IMR-90 (cell line): Measurements from ENCODE around the gene FAM98B. TPM values are rescaled to one million over a fixed set of nuclear protein-coding genes. Genes with fewer than 3 reads are reported as not detected.
A peak's percentile ranks its signal among the peaks of the same experiment; 100 is the strongest.

Experiments
- ATAC-seq: fragments of 200-7000 bp; cut with Tn5 transposase; 2 replicates; pipeline ENCODE4 v1.9.1; 2020; ENCODE audit warnings: low read depth, mild to moderate bottlenecking, moderate library complexity
- BruUV-seq: library from RNA; stranded (reverse); fragments of 400-500 nt; replicated peaks from 2 replicates; lab custom pipeline; 2021; lab: Mats Ljungman, UMichigan
- CTCF ChIA-PET: fragments of 300-600 bp; formaldehyde crosslinking; extraction: SDS; loops from one replicate; lab custom pipeline; 2021; ENCODE audit warnings: antibody characterized with exemption; lab: Yijun Ruan, JAX
- POLR2A ChIA-PET: fragments of 300-600 bp; sonication (Branson Sonifier 250); formaldehyde crosslinking; loops from one replicate; lab custom pipeline; 2022; ENCODE audit warnings: antibody characterized with exemption; ENCODE audit not compliant: unreplicated experiment; lab: Charles Lee
- DNase-seq: peaks from one replicate; pipeline ENCODE4 v3.0.0; 2013
- H2AFZ ChIP-seq: replicated peaks from 2 replicates; pipeline ENCODE3; 2013; ENCODE audit warnings: low read length, mild to moderate bottlenecking; ENCODE audit not compliant: poor library complexity
- H2AK5ac ChIP-seq: 2 replicates; pipeline ENCODE4 v1.6.1; 2013; ENCODE audit warnings: low read depth, low read length, inconsistent platforms
- H2AK9ac ChIP-seq: replicated peaks from 2 replicates; pipeline ENCODE3; 2013; ENCODE audit warnings: mild to moderate bottlenecking, low read depth, low read length, moderate library complexity; ENCODE audit not compliant: poor library complexity
- H2BK120ac ChIP-seq: 2 replicates; pipeline ENCODE4 v1.6.1; 2013; ENCODE audit warnings: low read depth, low read length, inconsistent platforms
- H2BK15ac ChIP-seq: 3 replicates; pipeline ENCODE4 v1.6.1; 2013; ENCODE audit warnings: low read depth, low read length, inconsistent platforms
- H2BK20ac ChIP-seq: 2 replicates; pipeline ENCODE4 v1.6.1; 2013; ENCODE audit warnings: low read depth, mild to moderate bottlenecking, inconsistent platforms, low read length, moderate library complexity
- H2BK5ac ChIP-seq: 2 replicates; pipeline ENCODE4 v1.6.1; 2013; ENCODE audit warnings: mild to moderate bottlenecking, low read depth, low read length, inconsistent platforms; ENCODE audit not compliant: poor library complexity, severe bottlenecking
- H3K14ac ChIP-seq: replicated peaks from 2 replicates; pipeline ENCODE4 v1.6.1; 2013; ENCODE audit warnings: low read depth, low read length, inconsistent platforms
- H3K18ac ChIP-seq: 2 replicates; pipeline ENCODE4 v1.6.1; 2013; ENCODE audit warnings: low read depth, low read length, control low read depth
- H3K23ac ChIP-seq: 2 replicates; pipeline ENCODE4 v1.6.1; 2013; ENCODE audit warnings: low read depth, low read length, inconsistent platforms
- H3K27ac ChIP-seq: 2 replicates; pipeline ENCODE4 v1.5.1; 2013; ENCODE audit warnings: mild to moderate bottlenecking, control low read depth, low read length; ENCODE audit not compliant: insufficient read depth
- H3K27me3 ChIP-seq: 2 replicates; pipeline ENCODE4 v1.6.1; 2013; ENCODE audit warnings: low read length; ENCODE audit not compliant: control insufficient read depth, insufficient read depth
- H3K36me3 ChIP-seq: 2 replicates; pipeline ENCODE4 v1.6.1; 2013; ENCODE audit warnings: low read length, mixed read lengths; ENCODE audit not compliant: control insufficient read depth, insufficient read depth
- H3K4ac ChIP-seq: 2 replicates; pipeline ENCODE4 v1.6.1; 2013; ENCODE audit warnings: low read depth, low read length, inconsistent platforms
- H3K4me1 ChIP-seq: 2 replicates; pipeline ENCODE4 v1.6.1; 2013; ENCODE audit warnings: low read length, mixed read lengths; ENCODE audit not compliant: control insufficient read depth, insufficient read depth
- H3K4me2 ChIP-seq: 2 replicates; pipeline ENCODE4 v1.6.1; 2013; ENCODE audit warnings: low read depth, mild to moderate bottlenecking, control low read depth, low read length, moderate library complexity
- H3K4me3 ChIP-seq: 2 replicates; pipeline ENCODE4 v1.5.1; 2013; ENCODE audit warnings: low read depth, mild to moderate bottlenecking, control low read depth, low read length, moderate library complexity; ENCODE audit not compliant: insufficient read depth
- H3K56ac ChIP-seq: 2 replicates; pipeline ENCODE4 v1.6.1; 2013; ENCODE audit warnings: low read length, inconsistent platforms; ENCODE audit not compliant: insufficient read depth; ENCODE audit errors: extremely low read depth
- H3K79me1 ChIP-seq, 2 experiments: 2 replicates each; pipeline ENCODE4 v1.6.1; 2013; ENCODE audit warnings: low read length in 2 of 2, inconsistent platforms in 1 of 2, low read depth in 1 of 2
- H3K9ac ChIP-seq: 2 replicates; pipeline ENCODE4 v1.6.1; 2013; ENCODE audit warnings: low read depth, low read length, control low read depth
- H3K9me1 ChIP-seq: 2 replicates; pipeline ENCODE4 v1.6.1; 2013; ENCODE audit warnings: low read length, inconsistent platforms; ENCODE audit not compliant: insufficient read depth
- H3K9me3 ChIP-seq: 2 replicates; pipeline ENCODE4 v1.6.1; 2013; ENCODE audit warnings: low read length; ENCODE audit not compliant: control insufficient read depth, insufficient read depth
- H4K20me1 ChIP-seq: 2 replicates; pipeline ENCODE4 v1.6.1; 2013; ENCODE audit warnings: low read length, inconsistent platforms; ENCODE audit not compliant: insufficient read depth
- H4K5ac ChIP-seq: 2 replicates; pipeline ENCODE4 v1.6.1; 2013; ENCODE audit warnings: mild to moderate bottlenecking, low read depth, low read length, control low read depth
- H4K8ac ChIP-seq, 2 experiments: 2 replicates each; pipeline ENCODE4 v1.6.1; 2013; ENCODE audit warnings: low read depth in 2 of 2, low read length in 2 of 2, control low read depth in 1 of 2, inconsistent platforms in 1 of 2
- H4K91ac ChIP-seq: 2 replicates; pipeline ENCODE4 v1.6.1; 2013; ENCODE audit warnings: low read depth, low read length, inconsistent platforms; ENCODE audit not compliant: insufficient read depth
- NFE2L2 ChIP-seq: fragments of 150-350 bp; IDR thresholded peaks from 2 replicates; pipeline ENCODE4 v1.6.1; 2016; ENCODE audit warnings: low read depth, mild to moderate bottlenecking, low read length
- WGBS, 2 experiments: methylation state at CpG; one replicate each; pipeline versions ENCODE4 v1.1.5 to v1.1.7; 2013; ENCODE audit warnings: missing lambda C conversion rate in 2 of 2; ENCODE audit not compliant: insufficient read length in 1 of 2; ENCODE audit errors: extremely low coverage in 2 of 2; 5-methylcytosine and 5-hydroxymethylcytosine counted together
- dilution Hi-C: fragments of 300-500 bp; cut with HindIII; formaldehyde crosslinking; loops from one replicate; pipeline ENCODE4 v1.14.3; 2018; ENCODE audit warnings: low sequenced_read_pairs; ENCODE audit not compliant: unreplicated experiment
- in situ Hi-C: fragments of 300-500 bp; cut with MboI; formaldehyde crosslinking; loops from 3 replicates; pipeline ENCODE4 v1.14.3; 2019; ENCODE audit warnings: low sequenced_read_pairs, inconsistent platforms, mixed read lengths
- intact Hi-C: fragments of 100-400 bp; cut with micrococcal nuclease; formaldehyde crosslinking; loops from 2 replicates; pipeline ENCODE4 v1.10.0; 2022
- polyA plus RNA-seq, 3 experiments: library from polyadenylated mRNA; depleted of rRNA; stranded (reverse); fragments of >200 nt; gene quantifications; 2 replicates each; pipeline ENCODE4 v1.2.3, GENCODE V29; 2012; ENCODE audit warnings: low replicate concordance in 1 of 3
- total RNA-seq: library from RNA; depleted of rRNA; stranded (reverse); fragments of >200 nt; gene quantifications from 2 replicates; pipeline ENCODE4 v1.2.3, GENCODE V29; 2012

FAM98B gene
- total and polyA plus RNA-seq, 2 of the 4 experiments (the other 2 are of a cell fraction): 2.7 to 12.2 TPM

DNA sequence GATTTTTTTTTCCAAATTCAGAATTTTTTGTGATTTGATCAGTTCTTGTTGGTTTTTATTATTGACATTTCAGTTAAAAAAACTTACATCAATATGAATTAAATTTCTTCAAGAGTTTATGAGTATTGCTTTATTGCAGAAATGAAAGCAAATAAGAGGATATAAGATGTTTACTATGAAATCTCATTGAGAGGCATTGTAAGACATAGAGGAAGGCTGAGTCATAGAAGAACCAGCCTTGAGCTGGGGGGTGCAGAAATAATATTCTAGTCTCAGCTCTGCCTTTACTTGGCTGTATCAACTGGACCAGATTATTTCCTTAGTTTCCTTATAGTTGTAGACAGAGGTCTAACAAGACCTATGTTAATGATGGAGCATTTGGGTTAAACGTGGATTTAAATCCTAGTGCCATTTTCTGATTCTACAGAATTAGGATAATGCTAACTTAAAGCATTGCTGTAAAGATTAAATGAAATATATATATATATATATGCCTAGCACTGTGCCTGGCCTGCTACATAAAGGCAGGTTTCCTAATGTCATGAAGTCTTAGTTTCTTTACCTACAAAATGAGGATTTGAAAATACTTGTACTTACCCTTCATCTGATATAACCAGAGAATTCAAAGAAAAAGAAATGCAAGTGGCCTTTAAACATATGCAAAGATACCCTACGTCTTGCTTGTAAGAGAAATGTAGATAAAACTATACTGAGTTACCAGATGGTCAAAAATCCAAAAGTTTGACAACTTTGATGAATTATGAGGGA, 7.3 kb downstream of the FAM98B start:
- no peak overlapping the region for H2AFZ ChIP-seq
- no peak overlapping the region for H2BK15ac ChIP-seq
- no peak overlapping the region for H2AK5ac ChIP-seq
- H3K4me3 ChIP-seq: no peak overlapping the region
- no peak overlapping the region for H3K14ac ChIP-seq
- 0 out of 2 replicates have a peak, but pooled peaks cover 1% of the 10 kb centered on the region for H3K4me1 ChIP-seq
- dilution Hi-C loops: no loop called here
- TF ChIP-seq NFE2L2: no peak
- no peak overlapping the region for H4K91ac ChIP-seq
- WGBS, 2 experiments: no CpG with 5 or more reads among the region's 2 CpGs
- H3K9me1 ChIP-seq: peaks cover 21% of the 10 kb centered on the region
- no peaks in the 10 kb centered on the region for H3K9me3 ChIP-seq
- ATAC-seq: peak; percentile 99
- no peak overlapping the region for H3K56ac ChIP-seq
- no peak overlapping the region for H3K27ac ChIP-seq
- intact Hi-C loops: no loop called here
- DNase-seq: peak; percentile 63
- CTCF ChIA-PET: interaction anchor here (1.0 to 1.2 kb wide), 2 partner anchors 10 to 20 kb away, joined by 3 to 7 read pairs; no protein-coding TSS in a partner anchor
- no TSS peak for BruUV-seq
- H3K36me3 ChIP-seq: peaks cover 4% of the 10 kb centered on the region; the same call in 1 of the 2 replicates
- H2AK9ac ChIP-seq: no peak overlapping the region
- no peak overlapping the region for H2BK120ac ChIP-seq
- in situ Hi-C loops: no loop called here
- no peak overlapping the region for H2BK20ac ChIP-seq
- H3K9ac ChIP-seq: no peak overlapping the region
- H4K20me1 ChIP-seq: peaks cover 5% of the 10 kb centered on the region; the same call in 1 of the 2 replicates
- H2BK5ac ChIP-seq: no peak overlapping the region
- H3K4me2 ChIP-seq: peak overlapping the region; percentile 28; the same call in 1 of the 2 replicates
- POLR2A ChIA-PET: no interaction called here
- H4K8ac ChIP-seq: no peak overlapping the region
- H3K27me3 ChIP-seq: no peaks in the 10 kb centered on the region
- H3K18ac ChIP-seq: no peak overlapping the region
- H3K79me1 ChIP-seq: peaks cover 38 to 73% of the 10 kb centered on the region in 2 experiments
- H3K23ac ChIP-seq: no peak overlapping the region
- H4K5ac ChIP-seq: no peak overlapping the region
- H3K4ac ChIP-seq: no peak overlapping the region
